ENCODE results near the gene LRRC32. TPM values are rescaled to one million over a fixed set of nuclear protein-coding genes. Genes with fewer than 3 reads are reported as not detected.

The LRRC32 gene
- total RNA-seq, 2 donors from 2014 or later = 0.08 TPM; not detected in 1

- Mint-ChIP-seq H3K27ac (no peak overlapping the region), H3K4me3 (no peak overlapping the region), H3K27me3 (peaks cover 16 to 19% of the 10 kb centered on the region in 2 donors), H3K9me3 (no peaks in the 10 kb centered on the region), H3K4me1 (ENCODE audit: low read depth in 2 of 2) (peaks cover 3 to 11% of the 10 kb centered on the region in 2 donors), H3K36me3 (no peaks in the 10 kb centered on the region)
- ATAC-seq (peak; percentile 57 to 66), DNase-seq (ENCODE audit: low spot score) (no peak)
These were observed 10.2 kb upstream of the LRRC32 start for GRCh38 chr11:76680518-76681425.

- ATAC-seq (no peak), DNase-seq (ENCODE audit: low spot score) (no peak)
- peaks cover 7 to 14% of the 10 kb centered on the region in 2 donors for H3K4me1 Mint-ChIP-seq (ENCODE audit: low read depth in 2 of 2)
- H3K27me3 Mint-ChIP-seq = peaks cover 16 to 19% of the 10 kb centered on the region in 2 donors
- H3K9me3 Mint-ChIP-seq = no peaks in the 10 kb centered on the region
- H3K36me3 Mint-ChIP-seq = no peaks in the 10 kb centered on the region
- no peak overlapping the region for H3K4me3 Mint-ChIP-seq
- H3K27ac Mint-ChIP-seq = no peak overlapping the region
These were observed 7.8 kb upstream of the LRRC32 start for GRCh38 chr11:76678321-76678720.

- H3K9me3 Mint-ChIP-seq = no peaks in the 10 kb centered on the region
- no peaks in the 10 kb centered on the region for H3K36me3 Mint-ChIP-seq
These were observed 6.9 kb upstream of the LRRC32 start for GRCh38 chr11:76677458-76677765.

GRCh38 chr11:76676636-76677457, 6.3 kb upstream of the LRRC32 start:
- Mint-ChIP-seq H3K4me3 (no peak overlapping the region), H3K27ac (no peak overlapping the region), H3K4me1 (ENCODE audit: low read depth in 2 of 2) (peaks cover 17 to 22% of the 10 kb centered on the region in 2 donors), H3K27me3 (peaks cover 14 to 15% of the 10 kb centered on the region in 2 donors), H3K36me3 (no peaks in the 10 kb centered on the region), H3K9me3 (no peaks in the 10 kb centered on the region)
- DNase-seq (ENCODE audit: low spot score) = no peak
- ATAC-seq = no peak

More at GRCh38 chr11:76677458-76677765, 6.9 kb upstream of the LRRC32 start:
- ATAC-seq = no peak
- peaks cover 16 to 19% of the 10 kb centered on the region in 2 donors for H3K27me3 Mint-ChIP-seq
- DNase-seq (ENCODE audit: low spot score) = no peak
- H3K27ac Mint-ChIP-seq = no peak overlapping the region
- H3K4me1 Mint-ChIP-seq (ENCODE audit: low read depth in 2 of 2) = peaks cover 14 to 22% of the 10 kb centered on the region in 2 donors
- H3K4me3 Mint-ChIP-seq = no peak overlapping the region

GRCh38 chr11:76674517-76675400, 4.2 kb upstream of the LRRC32 start:
- ATAC-seq = no peak
- Mint-ChIP-seq H3K4me1 (ENCODE audit: low read depth in 2 of 2) (peaks cover 27% of the 10 kb centered on the region in 2 donors), H3K27me3 (peaks cover 6 to 8% of the 10 kb centered on the region in 2 donors)

GRCh38 chr11:76673176-76674142, 2.9 kb upstream of the LRRC32 start:
- H3K27ac Mint-ChIP-seq = peak overlapping the region in 1 of 2 donors; percentile 26
- no peaks in the 10 kb centered on the region for H3K36me3 Mint-ChIP-seq
- no peaks in the 10 kb centered on the region for H3K9me3 Mint-ChIP-seq
- no peak for ATAC-seq
- DNase-seq (ENCODE audit: low spot score) = no peak
- H3K4me1 Mint-ChIP-seq (ENCODE audit: low read depth in 2 of 2) = peaks cover 26 to 29% of the 10 kb centered on the region in 2 donors
- peaks cover 12 to 19% of the 10 kb centered on the region in 2 donors for H3K27me3 Mint-ChIP-seq
- no peak overlapping the region for H3K4me3 Mint-ChIP-seq

More at GRCh38 chr11:76674517-76675400, 4.2 kb upstream of the LRRC32 start:
- H3K9me3 Mint-ChIP-seq = no peaks in the 10 kb centered on the region
- DNase-seq (ENCODE audit: low spot score) = no peak
- no peak overlapping the region for H3K27ac Mint-ChIP-seq
- H3K36me3 Mint-ChIP-seq = no peaks in the 10 kb centered on the region
- H3K4me3 Mint-ChIP-seq = no peak overlapping the region

GRCh38 chr11:76672431-76673175, 2.1 kb upstream of the LRRC32 start:
- Mint-ChIP-seq H3K4me3 (no peak overlapping the region), H3K4me1 (ENCODE audit: low read depth in 2 of 2) (peaks cover 22 to 26% of the 10 kb centered on the region in 2 donors), H3K36me3 (no peaks in the 10 kb centered on the region), H3K27me3 (peaks cover 17 to 18% of the 10 kb centered on the region in 2 donors), H3K9me3 (no peaks in the 10 kb centered on the region), H3K27ac (peak overlapping the region in 1 of 2 donors; percentile 26)
- ATAC-seq (peak; percentile 58 to 63), DNase-seq (ENCODE audit: low spot score) (no peak)

- Mint-ChIP-seq H3K27me3 (peaks cover 17 to 18% of the 10 kb centered on the region in 2 donors), H3K4me3 (peak overlapping the region; percentile 47), H3K27ac (no peak overlapping the region), H3K36me3 (no peaks in the 10 kb centered on the region), H3K9me3 (no peaks in the 10 kb centered on the region), H3K4me1 (ENCODE audit: low read depth in 2 of 2) (peaks cover 18 to 26% of the 10 kb centered on the region in 2 donors)
- no peak for DNase-seq (ENCODE audit: low spot score)
- ATAC-seq = no peak
These were observed 1.2 kb upstream of the LRRC32 start for GRCh38 chr11:76671626-76672309.

- Mint-ChIP-seq H3K27me3 (peaks cover 17 to 18% of the 10 kb centered on the region in 2 donors), H3K9me3 (no peaks in the 10 kb centered on the region), H3K4me1 (ENCODE audit: low read depth in 2 of 2) (peaks cover 17 to 30% of the 10 kb centered on the region in 2 donors), H3K36me3 (no peaks in the 10 kb centered on the region), H3K4me3 (peak overlapping the region; percentile 47), H3K27ac (no peak overlapping the region)
- no peak for DNase-seq (ENCODE audit: low spot score)
- ATAC-seq = no peak
These were observed 668 bp upstream of the LRRC32 start for GRCh38 chr11:76671237-76671592.

GRCh38 chr11:76669901-76670484, 554 bp downstream of the LRRC32 start:
- H3K4me3 Mint-ChIP-seq = peak overlapping the region; percentile 50
- no peak for DNase-seq (ENCODE audit: low spot score)
- no peak for ATAC-seq
- peaks cover 24 to 39% of the 10 kb centered on the region in 2 donors for H3K4me1 Mint-ChIP-seq (ENCODE audit: low read depth in 2 of 2)
- H3K27me3 Mint-ChIP-seq = peaks cover 17 to 18% of the 10 kb centered on the region in 2 donors
- H3K9me3 Mint-ChIP-seq = no peaks in the 10 kb centered on the region
- no peaks in the 10 kb centered on the region for H3K36me3 Mint-ChIP-seq
- no peak overlapping the region for H3K27ac Mint-ChIP-seq
